Stomach (tissue), 4 donors: Measurements from ENCODE around the gene NAPG.

Source experiments
- CTCF ChIP-seq, 7 experiments: fragments of 450-650 bp in 4 of 7; fragments of 200-600 bp in 3 of 7; sonication (generic) in 3 of 7; IDR thresholded peaks; one replicate each; pipeline ENCODE4 v1.5.1; 2016 to 2019; ENCODE audit warnings: antibody characterized with exemption in 7 of 7, control low read depth in 2 of 7, mild to moderate bottlenecking in 1 of 7
- POLR2A ChIP-seq, 4 donors: fragments of 450-650 bp; IDR thresholded peaks; one replicate each; pipeline ENCODE4 v1.6.1; 2016; ENCODE audit warnings: antibody characterized with exemption in 4 of 4, control low read depth in 2 of 4, mild to moderate bottlenecking in 1 of 4, moderate library complexity in 1 of 4

- no peak for TF ChIP-seq CTCF (IDR thresholded peaks at IDR 0.05)
- no peak for TF ChIP-seq POLR2A (IDR thresholded peaks at IDR 0.05)
Observed at GRCh38 chr18:10519366-10519765, 6.5 kb upstream of the NAPG start.
